RWPE1 (cell line): ENCODE measurements around the gene BTNL8.

ENCODE experiments used
- CTCF ChIA-PET: fragments of 350-600 bp; sonication (Branson Sonifier 250); formaldehyde crosslinking; extraction: SDS; loops from one replicate; lab custom pipeline; 2021; lab: Yijun Ruan, JAX
- POLR2A ChIA-PET: fragments of 400-600 bp; formaldehyde crosslinking; extraction: SDS; loops from one replicate; lab custom pipeline; 2020; ENCODE audit warnings: antibody characterized with exemption; ENCODE audit not compliant: low non-redundant PET; lab: Yijun Ruan, JAX
- DNase-seq: peaks from one replicate; pipeline ENCODE4 v3.0.0; 2012; ENCODE audit warnings: low spot score
- H3K27ac ChIP-seq: fragments of 450-650 bp; 2 replicates; pipeline ENCODE4 v1.5.1; 2017
- CTCF ChIP-seq: fragments of 450-650 bp; conservative IDR thresholded peaks from 2 replicates; pipeline ENCODE4 v1.5.1; 2017; ENCODE audit warnings: low read depth, mild to moderate bottlenecking

The BTNL8 gene

DNA sequence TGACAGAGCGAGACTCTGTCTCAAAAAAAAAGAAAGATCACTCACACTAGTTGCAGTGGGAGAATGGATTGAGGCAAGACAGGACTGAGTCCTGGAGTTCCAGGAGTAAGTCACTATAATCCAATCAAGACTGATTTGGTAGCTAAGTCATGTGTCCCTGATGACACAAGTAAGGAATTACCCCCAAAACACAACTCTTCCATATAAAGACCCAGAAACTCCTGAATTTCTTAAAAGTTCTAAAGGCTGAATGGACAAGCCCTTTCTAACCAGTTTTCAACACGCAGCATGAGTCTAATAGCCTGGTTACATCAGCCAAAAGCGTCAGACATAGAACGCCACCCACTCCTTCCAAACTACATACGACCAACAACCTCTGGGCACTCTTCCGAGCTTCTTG, 40.4 kb upstream of the BTNL8 start:
- CTCF ChIA-PET: interaction anchor here (0.6 kb wide), 1 partner anchor 587 kb away, joined by 4 read pairs; no protein-coding TSS in a partner anchor
- H3K27ac ChIP-seq: no peak overlapping the region
- POLR2A ChIA-PET: interaction anchor here (0.7 kb wide), 1 partner anchor 264 kb away, joined by 5 read pairs; no protein-coding TSS in a partner anchor
- no peak for DNase-seq
- no peak for TF ChIP-seq CTCF

DNA sequence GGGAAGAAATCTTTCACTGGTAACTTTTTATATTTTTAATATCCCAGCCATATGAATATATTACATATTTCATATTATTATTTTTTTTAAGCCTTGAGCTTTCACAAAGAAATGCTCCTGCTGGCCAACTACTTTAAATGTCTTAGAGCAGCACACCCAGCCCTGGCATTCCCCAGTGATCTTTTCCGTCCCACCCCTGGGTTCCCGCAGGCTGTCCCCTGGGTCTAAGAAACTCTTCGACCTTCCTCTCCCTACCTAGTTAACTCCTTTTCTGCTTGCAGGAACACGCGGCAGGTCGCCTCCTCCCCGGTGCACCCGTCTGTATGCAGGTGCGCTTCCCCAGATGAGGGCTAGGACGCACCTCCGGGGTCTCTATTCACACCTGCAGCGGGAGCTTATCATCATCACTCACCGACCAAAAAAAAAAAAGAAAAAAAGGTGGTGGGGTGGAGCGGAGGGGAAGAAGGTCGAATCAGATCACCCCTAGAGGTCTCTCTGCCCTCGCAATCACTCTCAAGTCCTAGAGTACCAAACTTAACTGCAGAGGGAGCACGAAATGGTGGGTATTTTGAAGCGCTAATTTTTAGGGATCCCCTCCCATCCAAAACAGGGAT, 38.6 kb upstream of the BTNL8 start:
- ChIA-PET CTCF (interaction anchor here (0.7 to 1.3 kb wide), 2 partner anchors 8 to 275 kb away, joined by 3 read pairs; no protein-coding TSS in a partner anchor), POLR2A (interaction anchor here (0.5 to 0.6 kb wide), 2 partner anchors 48 to 342 kb away, joined by 3 to 4 read pairs; no protein-coding TSS in a partner anchor)
- peak; percentile 64 for DNase-seq
- no peak; the same call in 1 of the 2 replicates for TF ChIP-seq CTCF
- peak overlapping the region; percentile 95 for H3K27ac ChIP-seq

DNA sequence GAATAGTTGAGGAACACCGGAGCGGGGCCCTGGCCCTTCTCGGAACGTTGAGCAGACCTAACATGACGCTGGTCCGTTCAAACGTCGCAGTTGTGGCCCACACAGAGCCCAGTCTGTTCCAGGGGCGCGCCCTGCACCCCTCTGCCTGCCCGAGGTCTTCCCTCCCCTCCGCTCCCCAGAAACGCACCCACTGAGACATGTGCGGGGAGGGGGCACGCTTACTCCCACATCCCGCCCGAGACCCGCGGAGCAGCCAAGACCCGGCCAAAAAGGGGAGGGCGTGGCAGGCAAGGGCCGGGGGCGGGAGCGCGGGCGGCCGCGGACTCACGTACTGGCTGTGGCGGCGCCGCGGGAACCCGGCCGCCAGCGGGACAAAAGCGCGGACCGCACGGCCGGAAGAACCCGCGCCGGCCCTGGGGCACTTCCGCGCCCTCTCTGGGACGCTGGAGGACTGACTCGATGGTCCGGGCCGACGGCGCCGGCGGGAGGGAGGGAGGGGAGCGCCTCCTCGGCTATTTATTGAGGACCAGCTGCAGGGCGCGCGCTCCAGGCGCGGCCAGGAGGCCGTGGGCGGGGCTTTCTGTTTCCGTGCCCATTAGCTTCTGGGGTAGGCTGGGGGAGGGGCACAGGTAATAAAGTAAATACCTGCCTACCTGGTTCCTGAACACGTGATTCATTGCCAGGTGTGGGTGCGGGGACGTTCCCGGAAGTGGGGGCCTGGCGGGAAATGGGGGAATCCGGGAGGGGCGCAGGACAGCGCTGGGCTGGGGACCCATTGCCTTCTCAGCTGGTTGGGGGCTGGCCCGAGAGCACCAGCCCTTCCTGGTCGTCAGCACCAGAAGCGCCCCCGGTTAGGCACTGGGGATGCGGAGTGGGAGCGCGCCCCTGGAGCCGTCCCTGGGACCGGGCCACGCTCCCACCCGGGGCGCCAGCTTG, 37.8 kb upstream of the BTNL8 start, which contains the start of gene ZFP62:
TSS of gene ZFP62 (minus strand) at position 390 of the 936 bp plus-strand sequence. CDS start at position 333, 57 bp downstream.
- CTCF ChIA-PET: interaction anchor here (1.3 kb wide), 1 partner anchor 8 kb away, joined by 3 read pairs; no protein-coding TSS in a partner anchor
- peak within 1 kb of the TSS; percentile 95 for H3K27ac ChIP-seq
- peak; percentile 94 for DNase-seq
- peak; percentile 23; the same call in 1 of the 2 replicates for TF ChIP-seq CTCF
- POLR2A ChIA-PET: interaction anchor here (1.0 kb wide), 1 partner anchor 30 kb away, joined by 3 read pairs; no protein-coding TSS in a partner anchor

- CTCF ChIA-PET: interaction anchor here (0.6 to 1.5 kb wide), 2 partner anchors 144 to 310 kb away, joined by 3 to 8 read pairs; no protein-coding TSS in a partner anchor
- POLR2A ChIA-PET: no interaction called here
- TF ChIP-seq CTCF: no peak
- DNase-seq: no peak
- no peak overlapping the region for H3K27ac ChIP-seq
These were observed 36.3 kb upstream of the BTNL8 start for GRCh38 chr5:180862645-180863044.

DNA sequence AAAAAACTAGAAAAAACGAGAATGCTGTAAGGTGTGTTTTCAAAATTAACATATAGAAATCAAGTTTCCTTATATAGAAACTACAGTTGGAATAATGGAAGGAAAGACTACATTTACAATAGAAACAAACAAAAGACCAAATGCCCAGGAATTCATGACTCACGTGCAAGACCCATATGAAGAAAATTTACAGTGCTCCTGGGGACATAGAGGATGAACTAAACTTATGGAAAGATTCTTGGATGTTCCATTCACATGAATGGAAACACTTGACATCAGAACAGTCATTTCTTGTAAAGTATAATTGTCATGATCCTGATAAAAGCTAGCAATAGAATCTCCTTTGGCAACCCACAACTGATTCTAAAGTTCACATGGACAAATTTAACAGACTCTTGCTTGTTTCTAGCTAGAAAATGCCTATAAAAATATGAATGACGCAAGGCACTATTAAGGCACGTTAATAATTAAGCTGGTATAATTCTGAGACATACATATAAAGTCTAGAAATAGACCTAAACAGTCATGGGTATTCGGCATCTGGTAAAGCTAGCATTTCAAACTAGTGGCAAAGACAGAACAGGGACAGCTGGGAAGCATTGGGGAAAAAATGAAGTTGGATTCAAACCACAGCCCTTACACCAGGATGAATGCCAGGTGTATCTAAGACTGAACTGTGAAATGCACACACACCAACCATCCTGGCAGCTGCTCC, 32.8 kb upstream of the BTNL8 start:
- POLR2A ChIA-PET: no interaction called here
- CTCF ChIA-PET: interaction anchor here (1.1 to 2.0 kb wide), 3 partner anchors 81 to 307 kb away, joined by 3 to 8 read pairs (median 7); no protein-coding TSS in a partner anchor
- DNase-seq: no peak
- TF ChIP-seq CTCF: no peak
- no peak overlapping the region for H3K27ac ChIP-seq
